NCI-H146 treated with DMSO at 0.1 percent for 48 hours (cell line): ENCODE measurements around the gene TAOK1.
"Not testable (repeated sequence)": the region's sequence is repeated elsewhere in the genome, so short reads cannot be mapped to it uniquely, and the experiment has no call there.

ENCODE experiments used
- DNase-seq: peaks from one replicate; lab custom pipeline; 2025; ENCODE audit not compliant: unreplicated experiment; lab: John Stamatoyannopoulos, UW

The TAOK1 gene

GRCh38 chr17:29533976-29534375 lies 143.8 kb downstream of the TAOK1 start:
- DNase-seq, result no peak

DNA sequence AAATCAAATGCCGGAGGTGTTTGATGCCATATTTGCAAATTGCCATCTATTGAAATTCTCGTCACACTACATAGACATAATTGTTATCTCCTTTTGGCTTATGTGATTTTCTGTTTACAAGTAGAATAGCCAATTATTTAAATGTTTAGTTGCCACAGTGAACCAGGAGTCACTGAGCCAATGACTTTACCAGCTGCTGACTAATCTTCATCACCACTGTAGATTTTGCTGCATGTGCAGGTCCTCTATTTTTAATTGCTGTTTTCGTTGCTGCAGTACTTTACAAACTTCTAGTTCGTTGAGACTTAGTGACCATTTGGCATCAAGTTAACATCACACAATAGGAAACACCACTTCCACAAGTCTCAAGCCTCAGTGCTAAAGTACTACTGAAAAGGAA lies 153.9 kb downstream of the TAOK1 start:
- DNase-seq, result no peak

DNA sequence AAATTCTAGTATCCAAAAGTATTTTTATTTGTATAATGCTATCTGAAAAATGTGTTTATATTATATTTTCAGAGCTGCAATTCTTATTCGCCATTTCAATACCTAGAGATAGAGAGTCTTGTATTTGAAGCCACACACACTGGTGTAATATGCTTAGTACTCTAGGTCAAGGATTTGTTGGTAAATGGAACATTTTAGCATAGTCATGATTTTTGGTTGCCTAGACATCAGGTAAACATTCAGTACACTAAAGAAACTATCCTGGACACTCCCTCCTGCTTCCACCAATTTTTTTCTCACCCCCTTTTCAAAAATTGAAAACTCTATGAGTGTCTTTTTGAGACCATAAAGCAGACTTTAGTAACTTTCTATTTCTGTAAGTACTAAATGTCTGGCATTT lies 155.9 kb downstream of the TAOK1 start:
- DNase-seq, result no peak

- no peak for DNase-seq
Measured at GRCh38 chr17:29546830-29547229, 156.7 kb downstream of the TAOK1 start.

GRCh38 chr17:29549177-29549923 lies 159.2 kb downstream of the TAOK1 start:
- no peak for DNase-seq

DNA sequence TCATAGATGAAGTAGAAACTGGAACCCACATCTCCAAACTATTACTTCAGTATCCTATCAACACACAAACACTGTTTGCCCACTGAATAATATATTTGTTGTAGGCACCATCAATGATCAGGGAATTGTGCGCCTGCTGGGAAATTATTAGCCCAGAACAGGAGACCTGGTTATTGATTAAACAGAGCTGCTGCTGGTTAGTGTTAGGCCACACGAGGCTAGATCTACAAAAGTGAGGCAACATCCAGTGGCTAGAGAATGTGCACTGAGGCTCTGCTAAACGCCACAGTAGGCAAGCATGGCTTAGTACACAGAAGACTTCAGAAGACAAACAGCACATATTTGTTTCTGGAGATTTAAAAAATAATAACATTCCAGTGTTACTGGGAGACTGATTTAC lies 165.7 kb downstream of the TAOK1 start:
- no peak for DNase-seq

DNA sequence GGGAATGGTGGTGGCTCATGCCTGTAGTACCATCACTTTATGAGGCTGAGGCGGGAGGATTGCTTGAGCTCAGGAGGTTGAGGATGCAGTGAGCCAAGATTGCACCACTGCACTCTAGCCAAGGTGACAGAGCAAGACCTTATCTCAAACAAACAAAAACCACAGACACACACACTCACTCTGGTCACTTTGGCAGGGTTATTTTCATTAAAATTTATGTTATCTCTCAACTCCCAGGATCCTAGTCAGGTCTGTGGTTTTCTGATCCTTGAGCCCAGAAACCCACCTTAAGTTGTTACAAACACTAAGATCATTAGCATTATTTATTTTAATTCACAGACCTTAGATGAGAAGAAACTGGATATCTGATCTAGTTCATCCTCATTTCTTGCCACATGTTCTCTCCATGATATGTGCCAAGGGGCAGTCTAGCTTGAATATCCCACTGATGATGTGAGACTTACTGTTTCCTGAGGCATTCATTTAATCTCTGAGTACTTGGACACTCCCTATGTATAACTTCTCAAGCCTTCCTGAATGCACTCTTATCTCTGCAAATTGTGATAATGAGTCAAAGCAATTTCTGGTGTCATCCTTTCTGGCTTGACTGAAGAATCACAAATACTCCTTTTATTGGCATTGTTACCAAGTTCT lies 167.0 kb downstream of the TAOK1 start:
- DNase-seq, result no peak

DNA sequence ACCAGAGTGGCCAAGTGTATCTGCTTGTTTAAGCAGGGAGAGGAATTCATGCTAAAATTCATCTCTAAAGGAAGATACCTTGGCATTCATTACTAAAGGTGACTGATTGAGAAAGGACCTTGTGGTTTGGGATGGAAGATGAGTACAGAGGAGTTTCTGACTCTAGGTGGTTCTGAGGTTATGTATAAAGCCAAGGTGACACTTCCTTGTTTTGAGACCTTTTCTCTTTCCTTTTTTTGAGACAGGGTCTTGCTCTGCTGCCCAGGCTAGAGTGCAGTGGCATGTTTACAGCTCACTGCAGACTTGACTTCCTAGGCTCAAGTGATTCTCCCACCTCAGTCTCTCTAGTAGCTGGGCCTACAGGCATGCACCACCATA lies 167.6 kb downstream of the TAOK1 start:
- DNase-seq, result no peak

DNA sequence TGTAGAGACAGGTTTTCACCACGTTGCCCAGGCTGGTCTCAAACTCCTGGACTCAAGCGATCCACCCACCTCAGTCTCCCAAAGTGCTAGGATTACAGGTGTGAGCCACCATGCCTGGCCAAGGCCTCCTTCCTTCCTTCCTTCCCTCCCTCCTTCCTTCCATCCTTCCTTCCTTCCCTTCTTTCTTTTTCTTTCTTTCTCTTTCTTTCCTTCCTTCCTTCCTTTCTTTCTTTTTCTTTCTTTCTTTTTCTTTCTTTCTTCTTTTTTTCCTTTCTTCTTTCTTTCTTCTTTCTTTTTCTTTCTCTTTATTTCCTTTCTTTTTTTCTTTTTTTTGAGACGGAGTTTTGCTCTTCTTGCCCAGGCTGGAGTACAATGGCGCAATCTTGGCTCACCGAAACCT lies 168.0 kb downstream of the TAOK1 start:
- not testable (repeated sequence) for DNase-seq

DNA sequence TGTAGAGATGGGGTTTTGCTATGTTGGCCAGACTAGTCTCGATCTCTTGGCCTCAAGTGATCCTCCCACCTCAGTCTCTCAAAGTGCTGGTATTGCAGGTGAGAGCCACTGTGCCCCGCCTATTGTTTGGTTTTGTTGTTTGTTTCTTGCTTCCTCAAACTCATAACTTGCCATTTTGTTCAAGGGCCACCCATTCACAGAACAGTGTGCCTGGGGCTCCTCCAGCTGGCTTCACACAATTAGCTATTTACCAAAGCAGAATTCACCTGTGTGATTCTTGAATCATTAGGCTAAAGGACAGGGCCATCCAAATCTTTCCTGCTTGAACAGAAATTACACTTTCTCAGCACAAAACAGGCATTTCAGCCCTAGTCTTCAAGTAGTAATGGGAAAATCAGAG lies 169.5 kb downstream of the TAOK1 start:
- DNase-seq, result no peak

DNA sequence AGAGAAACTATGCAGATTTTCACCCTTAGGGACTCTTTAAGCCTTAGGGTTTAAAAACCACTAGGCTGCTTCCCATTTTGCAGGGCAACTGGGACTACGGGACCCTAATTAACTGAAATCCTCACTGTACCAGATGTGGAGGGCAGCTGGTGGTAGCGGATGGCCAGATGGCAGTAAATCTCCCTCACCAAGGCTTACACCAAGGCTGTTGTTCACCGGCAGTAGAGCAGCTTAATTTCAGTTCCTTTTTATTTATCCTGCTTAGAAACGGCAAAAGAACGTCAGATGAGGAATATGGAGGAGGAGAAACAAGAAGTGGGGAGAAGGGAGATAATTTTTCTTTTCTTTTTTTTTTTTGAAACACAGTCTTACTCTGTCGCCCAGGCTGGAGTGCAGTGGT lies 170.2 kb downstream of the TAOK1 start:
- no peak for DNase-seq

DNA sequence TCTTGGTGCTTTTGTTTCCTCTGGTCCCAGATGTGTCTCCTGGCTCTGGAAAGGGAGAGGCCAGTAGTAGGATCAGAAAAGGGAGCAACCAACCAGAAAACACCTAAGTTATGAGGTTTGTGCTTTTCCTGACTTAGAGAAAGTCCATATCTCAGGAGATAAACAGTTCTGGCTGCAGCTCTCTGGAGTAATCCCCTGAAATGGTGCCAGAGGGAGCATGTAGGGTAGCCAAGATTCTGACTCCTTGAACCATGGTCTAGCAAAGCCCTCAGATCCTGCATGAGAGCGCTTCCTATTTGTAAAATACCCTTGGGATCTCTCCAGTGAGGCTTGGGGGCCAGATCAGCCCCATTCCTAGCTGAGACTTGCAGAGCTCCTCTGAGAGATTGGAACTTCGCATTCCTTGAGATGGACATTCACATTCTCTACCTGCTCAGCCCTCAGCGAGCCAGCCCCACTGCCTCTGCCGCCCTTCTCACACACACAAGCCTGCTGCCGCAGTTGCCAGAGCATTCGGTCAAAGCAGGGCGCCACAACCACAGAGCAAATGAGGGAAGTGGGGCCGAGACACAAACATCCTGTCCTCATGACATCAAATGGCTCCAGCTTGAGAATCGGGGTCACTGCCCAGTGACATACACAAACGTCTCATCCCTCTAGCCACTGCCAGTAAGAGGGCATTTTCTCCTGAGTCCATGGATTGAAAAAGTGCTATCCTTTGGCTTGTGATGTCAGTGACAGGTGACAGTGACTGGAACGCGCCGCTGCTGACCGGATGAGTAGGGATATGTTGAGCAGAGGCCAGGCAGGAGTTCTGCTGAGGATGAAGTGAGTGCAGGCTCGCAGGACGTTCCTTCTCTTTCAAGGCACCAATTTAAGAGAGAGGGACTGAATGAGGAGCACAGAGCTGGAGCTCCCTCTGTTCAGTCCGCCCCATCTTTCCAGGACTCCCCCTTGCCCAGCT lies 171.7 kb downstream of the TAOK1 start:
- no peak for DNase-seq

DNA sequence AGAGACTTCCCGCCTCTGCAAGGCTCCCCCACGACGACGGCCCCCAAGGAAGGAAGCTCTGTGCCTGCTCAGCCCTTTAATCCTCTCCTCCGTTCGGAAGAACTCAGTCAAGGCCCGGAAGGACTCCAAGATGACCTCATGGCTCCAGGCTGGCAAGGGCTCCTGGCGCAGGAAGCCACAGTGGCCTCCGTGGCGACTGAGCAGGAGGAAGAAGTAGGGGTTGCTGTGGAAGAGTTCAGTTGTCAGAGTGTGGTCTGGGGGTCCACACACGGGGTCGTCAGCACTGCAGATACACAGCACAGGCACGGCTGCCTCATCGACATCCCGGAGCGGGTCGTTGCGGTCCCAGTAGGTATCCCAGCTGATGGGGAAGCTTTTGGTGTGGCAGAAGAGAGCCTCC lies 172.5 kb downstream of the TAOK1 start:
- DNase-seq, result no peak

DNA sequence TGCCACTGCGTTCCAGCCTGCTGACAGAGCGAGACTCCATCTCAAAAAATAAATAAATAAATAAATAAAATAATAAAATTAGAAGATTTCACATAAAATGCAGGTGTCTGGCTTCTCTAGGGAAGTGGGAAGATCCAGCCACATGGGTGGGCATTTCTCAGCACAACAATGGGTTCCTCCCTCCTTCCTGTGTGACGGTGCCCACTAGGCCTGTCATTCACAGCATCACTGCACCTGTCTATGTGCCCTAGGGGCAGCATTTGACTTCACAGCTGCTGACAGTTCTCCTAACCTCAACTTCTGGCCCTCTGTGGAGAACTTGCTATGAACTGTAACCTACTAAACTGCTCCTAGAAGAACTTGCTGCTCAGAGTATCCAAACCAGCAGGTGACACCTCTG lies 173.7 kb downstream of the TAOK1 start:
- no peak for DNase-seq

DNA sequence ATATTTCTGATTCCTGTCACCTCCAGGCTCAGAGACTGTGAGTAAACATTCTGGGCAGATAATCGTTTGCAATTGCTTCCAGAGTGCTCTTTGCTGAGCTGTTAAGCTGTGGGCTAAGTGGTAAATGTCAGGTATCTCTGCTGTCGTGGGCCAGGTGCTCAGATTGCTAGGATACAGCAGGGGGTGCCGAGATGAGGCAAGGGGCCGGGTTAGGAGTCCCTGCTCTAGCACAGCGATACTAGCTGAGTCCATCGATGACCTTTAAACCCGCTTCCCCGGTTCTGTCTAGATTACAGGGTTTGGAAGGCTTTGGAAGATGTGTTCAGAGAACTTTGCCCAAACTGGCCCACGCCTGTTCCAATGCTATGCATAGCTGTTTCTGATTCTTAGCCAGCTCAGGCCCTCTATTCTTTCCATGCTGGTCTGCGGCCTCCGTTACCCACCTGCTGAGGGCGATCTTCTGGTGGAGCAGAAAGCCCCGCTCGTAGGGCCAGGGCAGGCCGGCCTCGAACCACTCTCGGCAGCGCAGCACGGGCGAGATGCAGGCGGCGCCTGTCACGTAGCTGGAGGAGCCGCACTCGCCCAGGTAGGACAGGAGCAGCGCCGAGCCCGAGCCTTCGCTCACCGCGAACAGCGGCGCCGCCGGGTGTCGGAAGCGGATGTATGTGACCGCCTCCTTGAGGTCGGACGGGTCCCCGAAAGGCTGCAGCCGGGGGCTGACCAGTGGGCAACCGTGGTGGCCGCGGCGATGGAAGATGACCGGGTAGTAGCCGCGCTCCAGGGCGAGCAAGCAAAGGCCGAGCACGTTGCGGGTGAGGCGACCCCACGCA lies 175.7 kb downstream of the TAOK1 start:
- peak; percentile 70 for DNase-seq

DNA sequence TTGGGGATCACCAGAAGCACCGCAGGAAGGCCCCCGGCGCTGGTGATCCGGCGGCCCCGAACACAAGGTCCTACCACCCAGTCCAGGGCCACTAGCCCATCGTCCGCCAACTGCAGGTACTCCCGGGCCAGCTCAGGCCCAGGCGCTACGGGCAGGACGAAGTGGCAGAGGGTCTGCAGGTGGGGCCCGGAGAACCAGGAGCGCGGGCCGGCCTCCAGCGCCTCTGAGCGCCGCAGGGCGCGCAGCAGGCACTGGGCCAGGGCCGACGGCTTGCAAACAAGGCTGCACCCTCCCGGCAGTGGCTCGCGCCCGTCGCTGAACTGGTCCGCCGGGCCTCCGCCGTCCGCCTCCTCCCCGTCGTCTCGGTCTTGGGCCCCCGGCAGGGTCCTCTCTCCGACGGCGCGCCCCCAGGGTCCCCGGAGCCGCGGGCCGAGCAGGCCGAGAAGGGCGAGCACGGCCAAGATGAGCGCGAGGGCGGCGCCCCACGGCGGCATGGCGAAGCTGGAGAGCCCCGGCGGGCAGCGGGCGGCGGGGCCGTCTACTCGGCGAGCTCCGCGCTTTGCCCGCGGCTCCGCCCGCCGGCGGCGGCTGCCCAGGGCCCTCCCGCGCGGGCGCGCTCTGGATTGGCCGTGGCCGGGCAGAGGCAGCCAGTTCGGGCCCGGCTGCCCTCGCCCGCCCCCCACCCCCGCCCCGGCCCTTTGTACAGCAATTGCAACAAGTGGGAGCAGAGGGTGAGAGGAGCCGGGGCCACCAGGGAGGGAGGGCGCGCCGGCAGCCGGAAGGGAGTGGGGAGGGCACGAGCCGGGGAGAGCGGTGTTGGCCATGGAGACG lies 176.5 kb downstream of the TAOK1 start, which contains the start of gene ABHD15:
Gene ABHD15, minus strand, starts transcription at position 565 of the 831 bp plus-strand sequence. Its CDS starts 71 bp downstream, at position 494.
- peak; percentile 43 for DNase-seq

DNA sequence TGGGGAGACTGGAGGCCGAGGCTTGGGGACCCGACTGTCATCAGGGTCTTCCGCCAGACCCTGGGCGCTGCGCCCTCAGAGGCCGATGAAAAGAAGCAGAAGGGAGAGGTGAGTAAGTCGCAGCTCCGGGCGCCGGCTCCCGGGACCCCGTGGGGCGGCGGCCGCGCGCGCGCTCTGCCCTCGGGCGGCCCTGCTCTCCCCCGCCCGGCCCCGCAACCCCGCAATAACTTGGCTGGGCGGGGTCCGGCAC lies 177.1 kb downstream of the TAOK1 start:
- DNase-seq, result no peak

GRCh38 chr17:29567554-29568330 lies 177.6 kb downstream of the TAOK1 start:
- DNase-seq, result peak; percentile 46
